PC-3 (cell line): ENCODE data around the gene ATP1A2. TPM values are rescaled to one million over a fixed set of nuclear protein-coding genes. Genes with fewer than 3 reads are reported as not detected.

Source experiments
- ATAC-seq: fragments of 200-7000 bp; cut with Tn5 transposase; 2 replicates; pipeline ENCODE4 v1.9.1; 2020; ENCODE audit warnings: mild to moderate bottlenecking, moderate library complexity
- BruUV-seq: library from RNA; stranded (reverse); fragments of 400-500 nt; replicated peaks from 2 replicates; lab custom pipeline; 2021; lab: Mats Ljungman, UMichigan
- CTCF ChIA-PET: fragments of 300-600 bp; sonication (Branson Sonifier 250); formaldehyde crosslinking; loops from one replicate; lab custom pipeline; 2022; ENCODE audit warnings: antibody characterized with exemption; lab: Charles Lee
- POLR2A ChIA-PET: fragments of 300-600 bp; sonication (Branson Sonifier 250); formaldehyde crosslinking; loops from one replicate; lab custom pipeline; 2022; ENCODE audit warnings: antibody characterized with exemption; ENCODE audit not compliant: unreplicated experiment; lab: Charles Lee
- DNase-seq: peaks from one replicate; pipeline ENCODE4 v3.0.0-alpha.2; 2015
- H2AFZ ChIP-seq: fragments of 300-600 bp; sonication (generic); 2 replicates; pipeline ENCODE4 v1.6.0; 2016; ENCODE audit warnings: antibody characterized with exemption, low read length
- H3F3A ChIP-seq: fragments of 300-600 bp; sonication (generic); one replicate; pipeline ENCODE4 v1.6.0; 2017; ENCODE audit warnings: antibody characterized with exemption, low read length, control low read depth, mild to moderate bottlenecking; ENCODE audit not compliant: unreplicated experiment
- H3K27ac ChIP-seq: fragments of 300-600 bp; sonication (generic); 2 replicates; pipeline ENCODE4 v1.5.1; 2016; ENCODE audit warnings: mild to moderate bottlenecking, low read length
- H3K27me3 ChIP-seq: fragments of 300-600 bp; sonication (generic); 2 replicates; pipeline ENCODE4 v1.6.1; 2016; ENCODE audit warnings: low read length, mixed read lengths
- H3K36me3 ChIP-seq: fragments of 300-600 bp; sonication (generic); 2 replicates; pipeline ENCODE4 v1.6.1; 2016; ENCODE audit warnings: low read depth, mixed run types, low read length, mixed read lengths
- H3K4me1 ChIP-seq: fragments of 300-600 bp; sonication (generic); 2 replicates; pipeline ENCODE4 v1.5.1; 2016; ENCODE audit warnings: low read length; ENCODE audit not compliant: insufficient read depth
- H3K4me2 ChIP-seq: fragments of 300-600 bp; sonication (generic); 2 replicates; pipeline ENCODE4 v1.6.0; 2016; ENCODE audit warnings: low read length
- H3K4me3 ChIP-seq: fragments of 300-600 bp; sonication (generic); 2 replicates; pipeline ENCODE4 v1.5.1; 2016; ENCODE audit warnings: mild to moderate bottlenecking, low read length, mixed read lengths
- H3K79me2 ChIP-seq: fragments of 300-600 bp; sonication (generic); 2 replicates; pipeline ENCODE4 v1.6.1; 2017; ENCODE audit warnings: low read length, mixed read lengths
- H3K9ac ChIP-seq: fragments of 300-600 bp; sonication (generic); 2 replicates; pipeline ENCODE4 v1.6.0; 2016; ENCODE audit warnings: mild to moderate bottlenecking, low read length
- H3K9me2 ChIP-seq: fragments of 300-600 bp; sonication (generic); replicated peaks from 2 replicates; pipeline ENCODE4 v1.6.1; 2016; ENCODE audit warnings: mixed run types, low read length, mixed read lengths
- H3K9me3 ChIP-seq: fragments of 300-600 bp; sonication (generic); 2 replicates; pipeline ENCODE4 v1.6.1; 2016; ENCODE audit warnings: low read length, mixed read lengths
- H4K20me1 ChIP-seq: fragments of 300-600 bp; sonication (generic); 2 replicates; pipeline ENCODE4 v1.6.1; 2016; ENCODE audit warnings: low read length, mixed read lengths
- EZH2 ChIP-seq: fragments of 300-600 bp; sonication (generic); IDR thresholded peaks from one replicate; pipeline ENCODE4 v1.6.1; 2017; ENCODE audit warnings: antibody characterized with exemption, mild to moderate bottlenecking, low read length; ENCODE audit not compliant: unreplicated experiment
- EZH2phosphoT487 ChIP-seq: fragments of 300-600 bp; sonication (generic); IDR thresholded peaks from 2 replicates; pipeline ENCODE4 v1.6.1; 2018; ENCODE audit warnings: mild to moderate bottlenecking, antibody characterized with exemption, low read length, borderline replicate concordance
- intact Hi-C: fragments of 100-400 bp; cut with micrococcal nuclease; formaldehyde crosslinking; loops from 2 replicates; pipeline ENCODE4 v1.9.0; 2023
- total RNA-seq: library from RNA; depleted of rRNA; stranded (reverse); fragments of >200 nt; gene quantifications from 2 replicates; pipeline ENCODE4 v1.2.3, GENCODE V29; 2014
- TF ChIP-seq, protein P1 (sequence below): fragments of 300-600 bp; sonication (generic); conservative IDR thresholded peaks from 2 replicates; pipeline ENCODE4 v1.5.1; 2017; ENCODE audit warnings: antibody characterized with exemption, low read depth, mild to moderate bottlenecking, low read length

The ATP1A2 gene
- total RNA-seq, 1 experiment from 2014 or later, result not detected

- Histone ChIP-seq H2AFZ (no peak overlapping the region), H3F3A (no peaks in the 10 kb centered on the region), H3K27ac (no peak overlapping the region), H4K20me1 (no peaks in the 10 kb centered on the region), H3K79me2 (0 out of 2 replicates have a peak, but pooled peaks cover 7% of the 10 kb centered on the region), H3K9me2 (no peaks in the 10 kb centered on the region), H3K9ac (no peak overlapping the region), H3K4me2 (no peak overlapping the region), H3K27me3 (no peaks in the 10 kb centered on the region), H3K9me3 (no peaks in the 10 kb centered on the region), H3K4me3 (no peak overlapping the region), H3K36me3 (no peaks in the 10 kb centered on the region), H3K4me1 (peaks cover 25% of the 10 kb centered on the region)
- CTCF ChIA-PET, result no interaction called here
- DNase-seq (no peak), ATAC-seq (no peak)
- POLR2A ChIA-PET, result no interaction called here
- intact Hi-C loops, result no loop called here
- no TSS peak for BruUV-seq
- TF ChIP-seq EZH2 (no peak), EZH2phosphoT487 (no peak)
- TF ChIP-seq, protein P1, sequence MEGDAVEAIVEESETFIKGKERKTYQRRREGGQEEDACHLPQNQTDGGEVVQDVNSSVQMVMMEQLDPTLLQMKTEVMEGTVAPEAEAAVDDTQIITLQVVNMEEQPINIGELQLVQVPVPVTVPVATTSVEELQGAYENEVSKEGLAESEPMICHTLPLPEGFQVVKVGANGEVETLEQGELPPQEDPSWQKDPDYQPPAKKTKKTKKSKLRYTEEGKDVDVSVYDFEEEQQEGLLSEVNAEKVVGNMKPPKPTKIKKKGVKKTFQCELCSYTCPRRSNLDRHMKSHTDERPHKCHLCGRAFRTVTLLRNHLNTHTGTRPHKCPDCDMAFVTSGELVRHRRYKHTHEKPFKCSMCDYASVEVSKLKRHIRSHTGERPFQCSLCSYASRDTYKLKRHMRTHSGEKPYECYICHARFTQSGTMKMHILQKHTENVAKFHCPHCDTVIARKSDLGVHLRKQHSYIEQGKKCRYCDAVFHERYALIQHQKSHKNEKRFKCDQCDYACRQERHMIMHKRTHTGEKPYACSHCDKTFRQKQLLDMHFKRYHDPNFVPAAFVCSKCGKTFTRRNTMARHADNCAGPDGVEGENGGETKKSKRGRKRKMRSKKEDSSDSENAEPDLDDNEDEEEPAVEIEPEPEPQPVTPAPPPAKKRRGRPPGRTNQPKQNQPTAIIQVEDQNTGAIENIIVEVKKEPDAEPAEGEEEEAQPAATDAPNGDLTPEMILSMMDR, result no peak
These were observed 20.8 kb upstream of the ATP1A2 start for GRCh38 chr1:160094806-160095205.

- ChIA-PET POLR2A (no interaction called here), CTCF (no interaction called here)
- no peaks in the 10 kb centered on the region for H3F3A ChIP-seq
- H3K4me2 ChIP-seq, result no peak overlapping the region
- no peaks in the 10 kb centered on the region for H3K9me3 ChIP-seq
- no peak overlapping the region for H2AFZ ChIP-seq
- ATAC-seq (no peak), DNase-seq (no peak)
- BruUV-seq, result no TSS peak
- H3K27ac ChIP-seq, result no peak overlapping the region
- TF ChIP-seq, protein P1, result no peak
- no peak for TF ChIP-seq EZH2
- no peak for TF ChIP-seq EZH2phosphoT487
- H3K9me2 ChIP-seq, result no peaks in the 10 kb centered on the region
- H3K36me3 ChIP-seq, result no peaks in the 10 kb centered on the region
- intact Hi-C loops, result no loop called here
- no peak overlapping the region for H3K4me3 ChIP-seq
- H3K79me2 ChIP-seq, result 0 out of 2 replicates have a peak, but pooled peaks cover 7% of the 10 kb centered on the region
- peaks cover 25% of the 10 kb centered on the region for H3K4me1 ChIP-seq
- no peaks in the 10 kb centered on the region for H3K27me3 ChIP-seq
- no peak overlapping the region for H3K9ac ChIP-seq
- no peaks in the 10 kb centered on the region for H4K20me1 ChIP-seq
These were observed 20.0 kb upstream of the ATP1A2 start for GRCh38 chr1:160095382-160096105.
